Thyroid gland (tissue), 4 donors: Measurements from ENCODE around the gene BRWD1. TPM values are rescaled to one million over a fixed set of nuclear protein-coding genes. Genes with fewer than 3 reads are reported as not detected.

Source experiments
- DNase-seq, 2 donors: peaks; one replicate each; pipeline ENCODE4 v3.0.0-alpha.2; 2019
- H3K27ac ChIP-seq, 3 donors: fragments of 200-600 bp; sonication (generic); 1 replicate in 2 of 3; 2 replicates in 1 of 3; pipeline ENCODE4 v1.5.1; 2016 to 2019; ENCODE audit warnings: mild to moderate bottlenecking in 1 of 3, moderate library complexity in 1 of 3
- H3K27me3 ChIP-seq: fragments of 200-600 bp; sonication (generic); one replicate; pipeline ENCODE4 v1.5.1; 2019
- H3K36me3 ChIP-seq, 2 donors: fragments of 200-600 bp; sonication (generic); one replicate each; pipeline ENCODE4 v1.5.1; 2016 to 2019
- H3K4me1 ChIP-seq, 2 donors: fragments of 200-600 bp; sonication (generic); one replicate each; pipeline ENCODE4 v1.5.1; 2017 to 2019
- H3K4me3 ChIP-seq, 3 donors: fragments of 200-600 bp; sonication (generic); replicated peaks in 1 of 3; 1 replicate in 2 of 3; 2 replicates in 1 of 3; pipeline ENCODE4 v1.5.1; 2016; ENCODE audit warnings: mild to moderate bottlenecking in 1 of 3
- H3K9me3 ChIP-seq: fragments of 200-600 bp; sonication (generic); one replicate; pipeline ENCODE4 v1.5.1; 2017
- CTCF ChIP-seq, 6 experiments: fragments of 200-600 bp in 3 of 6; fragments of 450-650 bp in 3 of 6; sonication (generic) in 3 of 6; IDR thresholded peaks; one replicate each; pipeline ENCODE4 v1.5.1; 2016 to 2019; ENCODE audit warnings: antibody characterized with exemption in 6 of 6, mild to moderate bottlenecking in 2 of 6, inconsistent platforms in 1 of 6, moderate library complexity in 1 of 6
- POLR2A ChIP-seq, 2 donors: fragments of 450-650 bp; IDR thresholded peaks; one replicate each; pipeline ENCODE4 v1.6.1; 2017; ENCODE audit warnings: antibody characterized with exemption in 2 of 2, mild to moderate bottlenecking in 2 of 2, moderate library complexity in 1 of 2
- WGBS, 2 donors: methylation state at CpG; one replicate each; pipeline ENCODE4 v1.1.5; 2017; 5-methylcytosine and 5-hydroxymethylcytosine counted together
- intact Hi-C: fragments of 100-400 bp; cut with DNase I; formaldehyde crosslinking; loops from one replicate; pipeline ENCODE4 v1.15.1; 2023
- total RNA-seq, 4 donors: library from RNA; depleted of rRNA; stranded (reverse); fragments of >200 nt; gene quantifications; one replicate each; pipeline ENCODE4 v1.2.3, GENCODE V29; 2016

The BRWD1 gene
- total RNA-seq, 4 donors from 2014 or later = 66.6 to 125 (median 85.3) TPM

- 95 to 98% methylated on average over 3 of the region's 3 CpGs for WGBS, 2 donors
- H3K4me3 ChIP-seq = no peak overlapping the region
- H3K27ac ChIP-seq = no peak overlapping the region
- H3K27me3 ChIP-seq = no peaks in the 10 kb centered on the region
- peaks cover 8 to 9% of the 10 kb centered on the region in 2 donors for H3K4me1 ChIP-seq
- H3K36me3 ChIP-seq = peaks cover 15% of the 10 kb centered on the region in 2 donors
- intact Hi-C loops = no loop called here
- DNase-seq = no peak
- H3K9me3 ChIP-seq = no peaks in the 10 kb centered on the region
- TF ChIP-seq CTCF (IDR thresholded peaks at IDR 0.05) (no peak), POLR2A (IDR thresholded peaks at IDR 0.05) (no peak)
Observed at GRCh38 chr21:39300587-39300986, 12.8 kb downstream of the BRWD1 start.

- Histone ChIP-seq H3K4me3 (no peak overlapping the region), H3K4me1 (peaks cover 8 to 9% of the 10 kb centered on the region in 2 donors), H3K27ac (no peak overlapping the region), H3K9me3 (no peaks in the 10 kb centered on the region), H3K36me3 (peaks cover 36 to 41% of the 10 kb centered on the region in 2 donors), H3K27me3 (no peaks in the 10 kb centered on the region)
- 87 to 93% methylated on average over 2 of the region's 2 CpGs for WGBS, 2 donors
- TF ChIP-seq CTCF (IDR thresholded peaks at IDR 0.05) (no peak), POLR2A (IDR thresholded peaks at IDR 0.05) (no peak)
- intact Hi-C loops = no loop called here
- DNase-seq = no peak
Observed at GRCh38 chr21:39296891-39297290, 16.5 kb downstream of the BRWD1 start.

GRCh38 chr21:39288987-39289386, 24.4 kb downstream of the BRWD1 start:
- intact Hi-C loops = no loop called here
- no peak for DNase-seq
- H3K27me3 ChIP-seq = no peaks in the 10 kb centered on the region
- no peak for TF ChIP-seq POLR2A (IDR thresholded peaks at IDR 0.05)
- no peak for TF ChIP-seq CTCF (IDR thresholded peaks at IDR 0.05)
- 98 to 99% methylated on average over 1 of the region's 1 CpG for WGBS, 2 donors
- no peak overlapping the region for H3K27ac ChIP-seq
- H3K4me1 ChIP-seq = no peaks in the 10 kb centered on the region
- H3K9me3 ChIP-seq = no peaks in the 10 kb centered on the region
- H3K36me3 ChIP-seq = peaks cover 15 to 32% of the 10 kb centered on the region in 2 donors
- no peak overlapping the region for H3K4me3 ChIP-seq

GRCh38 chr21:39282911-39283310, 30.5 kb downstream of the BRWD1 start:
- no peak for DNase-seq
- intact Hi-C loops = no loop called here
- Histone ChIP-seq H3K4me1 (no peaks in the 10 kb centered on the region), H3K27ac (no peak overlapping the region), H3K36me3 (peaks cover 0 to 6% of the 10 kb centered on the region in 2 donors), H3K27me3 (no peaks in the 10 kb centered on the region), H3K4me3 (no peak overlapping the region), H3K9me3 (no peaks in the 10 kb centered on the region)
- TF ChIP-seq CTCF (IDR thresholded peaks at IDR 0.05) (no peak), POLR2A (IDR thresholded peaks at IDR 0.05) (no peak)
- 88 to 98% methylated on average over 6 of the region's 6 CpGs for WGBS, 2 donors

GRCh38 chr21:39281853-39282252, 31.6 kb downstream of the BRWD1 start:
- TF ChIP-seq CTCF (IDR thresholded peaks at IDR 0.05) (no peak), POLR2A (IDR thresholded peaks at IDR 0.05) (no peak)
- H3K9me3 ChIP-seq = no peaks in the 10 kb centered on the region
- no peaks in the 10 kb centered on the region for H3K4me1 ChIP-seq
- H3K36me3 ChIP-seq = peaks cover 0 to 10% of the 10 kb centered on the region in 2 donors
- H3K4me3 ChIP-seq = no peak overlapping the region
- H3K27ac ChIP-seq = no peak overlapping the region
- no peak for DNase-seq
- WGBS, 2 donors = 92 to 97% methylated on average over 6 of the region's 6 CpGs
- intact Hi-C loops = no loop called here
- no peaks in the 10 kb centered on the region for H3K27me3 ChIP-seq
